ENCODE data around the gene GNA15. TPM values are rescaled to one million over a fixed set of nuclear protein-coding genes. Genes with fewer than 3 reads are reported as not detected.
"Not testable (repeated sequence)": the region's sequence is repeated elsewhere in the genome, so short reads cannot be mapped to it uniquely, and the experiment has no call there.

The GNA15 gene
- total RNA-seq, 1 experiment from 2014 or later: 6.2 TPM

DNA sequence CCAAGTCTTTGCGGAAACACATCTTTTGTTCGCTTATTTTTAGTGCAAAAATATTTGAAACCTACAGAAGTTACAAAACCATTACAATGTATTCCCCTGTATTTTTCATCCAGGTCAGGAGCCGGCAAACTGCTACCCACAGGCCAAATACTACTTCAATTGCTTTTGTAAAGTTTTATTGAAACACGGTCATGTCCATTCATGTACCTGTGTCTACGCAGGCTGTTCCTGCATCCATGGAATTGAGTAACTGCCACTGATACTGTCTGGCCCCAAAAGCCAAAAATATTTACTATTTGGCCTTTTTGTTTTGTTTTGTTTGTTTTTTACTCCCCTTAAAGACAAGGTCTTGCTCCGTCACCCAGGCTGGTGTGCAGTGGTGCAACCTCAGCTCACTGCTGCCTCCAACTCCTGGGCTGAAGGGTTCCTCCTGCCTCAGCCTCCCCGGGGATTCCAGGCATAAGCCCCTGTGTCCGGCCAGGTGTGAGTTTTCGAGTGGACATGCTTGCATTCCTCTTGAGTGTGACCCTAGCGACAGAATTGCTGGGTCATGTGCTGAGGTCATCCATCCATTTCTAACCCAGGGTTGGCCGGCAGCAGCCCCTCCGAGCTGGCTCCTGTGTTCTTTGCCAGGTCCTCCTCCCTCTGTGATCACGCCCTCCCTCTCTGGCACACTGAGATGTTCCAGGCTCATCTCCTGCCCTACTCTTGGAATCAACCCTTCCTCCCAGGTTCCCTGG, 31.9 kb downstream of the GNA15 start:
- Histone ChIP-seq H3K4me3 (ENCODE audit: low read depth in 2 of 2, low read length in 2 of 2) (no peak overlapping the region), H3K27ac (ENCODE audit: low read length) (no peak overlapping the region), H3K9me3 (ENCODE audit: control insufficient read depth, insufficient read depth, low read depth, low read length) (no peaks in the 10 kb centered on the region), H3K36me3 (ENCODE audit: control insufficient read depth, insufficient read depth, low read length) (no peaks in the 10 kb centered on the region), H3K27me3 (ENCODE audit: control insufficient read depth, insufficient read depth, low read length) (no peaks in the 10 kb centered on the region), H3K4me1 (ENCODE audit: control insufficient read depth, insufficient read depth, low read length) (no peaks in the 10 kb centered on the region; the same call in 1 of the 2 replicates)
- POLR2A ChIA-PET: no interaction called here
- ATAC-seq: no peak
- no TSS peak for BruUV-seq (replicated peaks)
- DNase-seq (ENCODE audit: low read depth, low spot score): no peak
- in situ Hi-C loops (cut with HindIII; ENCODE audit: low pct_unique_long_range_greater_than_20kb, low sequenced_read_pairs): no loop called here
- intact Hi-C loops (cut with micrococcal nuclease; ENCODE audit: unreplicated experiment): no loop called here
- CTCF ChIA-PET: no interaction called here
- TF ChIP-seq SIN3A (IDR thresholded peaks at IDR 0.05; ENCODE audit: borderline replicate concordance, insufficient read depth, low read depth, low read length) (no peak), POLR2AphosphoS5 (IDR thresholded peaks at IDR 0.05; ENCODE audit: low read depth, low read length) (no peak), TCF7L2 (IDR thresholded peaks at IDR 0.05; ENCODE audit: low read depth, low read length) (no peak)
- TF ChIP-seq, protein P1, sequence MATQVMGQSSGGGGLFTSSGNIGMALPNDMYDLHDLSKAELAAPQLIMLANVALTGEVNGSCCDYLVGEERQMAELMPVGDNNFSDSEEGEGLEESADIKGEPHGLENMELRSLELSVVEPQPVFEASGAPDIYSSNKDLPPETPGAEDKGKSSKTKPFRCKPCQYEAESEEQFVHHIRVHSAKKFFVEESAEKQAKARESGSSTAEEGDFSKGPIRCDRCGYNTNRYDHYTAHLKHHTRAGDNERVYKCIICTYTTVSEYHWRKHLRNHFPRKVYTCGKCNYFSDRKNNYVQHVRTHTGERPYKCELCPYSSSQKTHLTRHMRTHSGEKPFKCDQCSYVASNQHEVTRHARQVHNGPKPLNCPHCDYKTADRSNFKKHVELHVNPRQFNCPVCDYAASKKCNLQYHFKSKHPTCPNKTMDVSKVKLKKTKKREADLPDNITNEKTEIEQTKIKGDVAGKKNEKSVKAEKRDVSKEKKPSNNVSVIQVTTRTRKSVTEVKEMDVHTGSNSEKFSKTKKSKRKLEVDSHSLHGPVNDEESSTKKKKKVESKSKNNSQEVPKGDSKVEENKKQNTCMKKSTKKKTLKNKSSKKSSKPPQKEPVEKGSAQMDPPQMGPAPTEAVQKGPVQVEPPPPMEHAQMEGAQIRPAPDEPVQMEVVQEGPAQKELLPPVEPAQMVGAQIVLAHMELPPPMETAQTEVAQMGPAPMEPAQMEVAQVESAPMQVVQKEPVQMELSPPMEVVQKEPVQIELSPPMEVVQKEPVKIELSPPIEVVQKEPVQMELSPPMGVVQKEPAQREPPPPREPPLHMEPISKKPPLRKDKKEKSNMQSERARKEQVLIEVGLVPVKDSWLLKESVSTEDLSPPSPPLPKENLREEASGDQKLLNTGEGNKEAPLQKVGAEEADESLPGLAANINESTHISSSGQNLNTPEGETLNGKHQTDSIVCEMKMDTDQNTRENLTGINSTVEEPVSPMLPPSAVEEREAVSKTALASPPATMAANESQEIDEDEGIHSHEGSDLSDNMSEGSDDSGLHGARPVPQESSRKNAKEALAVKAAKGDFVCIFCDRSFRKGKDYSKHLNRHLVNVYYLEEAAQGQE (IDR thresholded peaks at IDR 0.05; ENCODE audit: insufficient read depth in 1 of 2, low read depth in 2 of 2, low read length in 1 of 2): no peak
- TF ChIP-seq, protein P2, sequence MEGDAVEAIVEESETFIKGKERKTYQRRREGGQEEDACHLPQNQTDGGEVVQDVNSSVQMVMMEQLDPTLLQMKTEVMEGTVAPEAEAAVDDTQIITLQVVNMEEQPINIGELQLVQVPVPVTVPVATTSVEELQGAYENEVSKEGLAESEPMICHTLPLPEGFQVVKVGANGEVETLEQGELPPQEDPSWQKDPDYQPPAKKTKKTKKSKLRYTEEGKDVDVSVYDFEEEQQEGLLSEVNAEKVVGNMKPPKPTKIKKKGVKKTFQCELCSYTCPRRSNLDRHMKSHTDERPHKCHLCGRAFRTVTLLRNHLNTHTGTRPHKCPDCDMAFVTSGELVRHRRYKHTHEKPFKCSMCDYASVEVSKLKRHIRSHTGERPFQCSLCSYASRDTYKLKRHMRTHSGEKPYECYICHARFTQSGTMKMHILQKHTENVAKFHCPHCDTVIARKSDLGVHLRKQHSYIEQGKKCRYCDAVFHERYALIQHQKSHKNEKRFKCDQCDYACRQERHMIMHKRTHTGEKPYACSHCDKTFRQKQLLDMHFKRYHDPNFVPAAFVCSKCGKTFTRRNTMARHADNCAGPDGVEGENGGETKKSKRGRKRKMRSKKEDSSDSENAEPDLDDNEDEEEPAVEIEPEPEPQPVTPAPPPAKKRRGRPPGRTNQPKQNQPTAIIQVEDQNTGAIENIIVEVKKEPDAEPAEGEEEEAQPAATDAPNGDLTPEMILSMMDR (IDR thresholded peaks at IDR 0.05): no peak

DNA sequence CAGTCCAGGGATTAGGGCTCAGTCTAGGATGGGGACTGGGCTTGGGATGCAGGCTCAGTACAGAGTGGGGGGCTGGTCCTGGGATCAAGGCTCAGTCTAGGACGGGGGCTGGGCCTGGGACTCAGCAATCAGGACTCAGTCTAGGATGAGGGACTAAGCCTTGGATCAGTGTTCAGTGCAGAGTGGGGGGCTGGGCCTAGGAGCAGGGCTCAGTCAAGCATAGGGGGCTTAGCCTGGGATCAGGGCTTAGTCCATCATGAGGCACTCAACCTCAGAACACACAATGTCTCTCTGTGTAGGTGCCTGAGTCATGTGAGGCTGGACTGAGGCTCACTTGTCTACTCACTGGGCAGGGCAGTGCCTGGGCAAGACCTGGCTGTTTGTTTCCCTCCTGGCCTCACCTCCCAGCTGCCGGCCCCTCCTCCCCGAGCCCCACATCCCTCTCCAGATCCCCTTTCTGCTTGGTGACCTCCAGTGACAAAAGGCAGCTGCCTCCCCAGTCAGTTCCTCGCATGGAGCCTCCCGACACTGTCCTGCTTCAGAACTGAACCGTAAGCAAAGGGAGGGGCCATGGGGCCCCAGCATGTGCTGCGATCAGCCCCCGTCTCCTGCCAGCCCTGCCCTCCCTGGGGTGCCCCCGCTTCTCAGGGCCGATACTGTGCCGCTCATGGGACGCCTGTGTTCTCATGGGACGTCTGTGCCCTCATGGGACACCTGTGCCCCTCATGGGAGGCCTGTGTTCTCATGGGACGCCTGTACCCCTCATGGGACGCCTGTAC, 36.2 kb downstream of the GNA15 start:
- no TSS peak for BruUV-seq (replicated peaks)
- TF ChIP-seq SIN3A (IDR thresholded peaks at IDR 0.05; ENCODE audit: borderline replicate concordance, insufficient read depth, low read depth, low read length): no peak
- TF ChIP-seq, protein P2 (IDR thresholded peaks at IDR 0.05): no peak
- TF ChIP-seq POLR2AphosphoS5 (IDR thresholded peaks at IDR 0.05; ENCODE audit: low read depth, low read length): no peak
- TF ChIP-seq TCF7L2 (IDR thresholded peaks at IDR 0.05; ENCODE audit: low read depth, low read length): no peak
- TF ChIP-seq, protein P1 (IDR thresholded peaks at IDR 0.05; ENCODE audit: insufficient read depth in 1 of 2, low read depth in 2 of 2, low read length in 1 of 2): no peak
- H3K4me3 ChIP-seq (ENCODE audit: low read depth in 2 of 2, low read length in 2 of 2): no peak overlapping the region
- in situ Hi-C loops (cut with HindIII; ENCODE audit: low pct_unique_long_range_greater_than_20kb, low sequenced_read_pairs): no loop called here
- ChIA-PET CTCF (no interaction called here), POLR2A (no interaction called here)
- intact Hi-C loops (cut with micrococcal nuclease; ENCODE audit: unreplicated experiment): no loop called here
- ATAC-seq (no peak), DNase-seq (ENCODE audit: low read depth, low spot score) (no peak)
- peaks cover 9% of the 10 kb centered on the region for H3K4me1 ChIP-seq (ENCODE audit: control insufficient read depth, insufficient read depth, low read length)
- H3K36me3 ChIP-seq (ENCODE audit: control insufficient read depth, insufficient read depth, low read length): no peaks in the 10 kb centered on the region
- H3K9me3 ChIP-seq (ENCODE audit: control insufficient read depth, insufficient read depth, low read depth, low read length): no peaks in the 10 kb centered on the region
- H3K27ac ChIP-seq (ENCODE audit: low read length): no peak overlapping the region
- no peaks in the 10 kb centered on the region for H3K27me3 ChIP-seq (ENCODE audit: control insufficient read depth, insufficient read depth, low read length)

DNA sequence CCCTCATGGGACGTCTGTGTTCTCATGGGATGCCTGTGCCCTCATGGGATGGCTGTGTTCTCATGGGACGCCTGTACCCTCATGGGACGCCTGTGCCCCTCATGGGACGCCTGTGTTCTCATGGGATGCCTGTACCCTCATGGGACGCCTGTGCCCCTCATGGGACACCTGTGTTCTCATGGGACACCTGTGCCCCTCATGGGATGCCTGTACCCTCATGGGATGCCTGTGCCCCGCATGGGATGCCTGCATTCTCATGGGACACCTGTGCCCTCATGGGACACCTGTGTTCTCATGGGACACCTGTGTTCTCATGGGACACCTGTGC, 36.8 kb downstream of the GNA15 start:
- H3K9me3 ChIP-seq (ENCODE audit: control insufficient read depth, insufficient read depth, low read depth, low read length); H3K36me3 ChIP-seq (ENCODE audit: control insufficient read depth, insufficient read depth, low read length); in situ Hi-C loops (cut with HindIII; ENCODE audit: low pct_unique_long_range_greater_than_20kb, low sequenced_read_pairs); POLR2A ChIA-PET; BruUV-seq (replicated peaks); H3K4me3 ChIP-seq (ENCODE audit: low read depth in 2 of 2, low read length in 2 of 2); ATAC-seq; H3K27ac ChIP-seq (ENCODE audit: low read length); DNase-seq (ENCODE audit: low read depth, low spot score); H3K27me3 ChIP-seq (ENCODE audit: control insufficient read depth, insufficient read depth, low read length); CTCF ChIA-PET; intact Hi-C loops (cut with micrococcal nuclease; ENCODE audit: unreplicated experiment): not testable (repeated sequence)
- H3K4me1 ChIP-seq (ENCODE audit: control insufficient read depth, insufficient read depth, low read length): peaks cover 12% of the 10 kb centered on the region
